GM18870 (cell line): ENCODE data around the gene TRAPPC2L.

Experiments used
- ATAC-seq: cut with Tn5 transposase; IDR thresholded peaks from one replicate; pipeline ENCODE4 v1.9.1; 2021; ENCODE audit warnings: moderate library complexity; ENCODE audit not compliant: unreplicated experiment

The TRAPPC2L gene

DNA sequence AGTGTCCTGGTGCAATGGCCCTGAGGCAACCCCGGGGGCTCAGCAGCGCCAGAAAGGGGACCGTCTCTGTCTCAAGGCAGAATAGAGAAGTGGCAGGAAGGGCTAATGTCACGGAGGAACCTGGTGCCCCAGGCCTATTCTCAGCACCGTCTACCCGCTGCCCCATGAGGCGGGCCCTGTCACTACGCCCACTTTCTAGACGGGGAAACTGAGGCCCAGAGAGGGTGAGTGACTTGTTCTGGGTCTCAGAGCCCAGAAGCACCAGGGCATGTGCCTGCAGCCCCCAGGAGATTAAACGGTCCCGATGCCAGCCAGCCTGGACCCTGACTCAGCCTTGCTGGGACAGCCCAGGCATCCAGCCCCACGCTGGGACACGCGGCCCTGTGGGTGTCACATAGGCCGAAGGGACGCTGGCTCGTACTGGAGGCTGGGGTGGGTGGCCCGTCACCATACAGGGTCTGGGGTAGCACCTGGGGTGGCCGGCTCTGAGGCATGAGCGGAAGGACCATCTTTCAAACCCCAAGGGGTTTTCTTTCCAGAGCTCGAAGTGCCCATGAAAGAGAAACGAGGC is 49.7 kb downstream of the TRAPPC2L start:
- ATAC-seq = no peak

DNA sequence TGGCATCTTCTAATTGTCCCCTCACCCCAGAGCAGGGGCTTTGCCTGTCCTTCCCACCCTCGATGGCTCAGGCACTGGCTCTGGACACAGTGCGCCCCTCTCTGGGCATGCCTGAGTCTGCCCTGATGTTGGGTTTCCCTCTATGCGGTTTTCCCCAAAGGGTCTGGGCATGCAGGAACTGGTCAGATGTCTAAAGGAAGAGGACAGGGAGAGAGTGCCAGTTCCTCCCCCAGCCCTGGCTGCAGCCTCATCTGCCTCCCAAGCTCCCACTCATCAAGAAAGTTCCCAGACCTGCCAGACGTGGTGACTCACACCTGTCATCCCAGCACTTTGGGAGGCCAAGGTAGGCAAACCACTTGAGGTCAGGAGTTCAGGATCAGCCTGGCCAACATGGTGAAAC is 50.8 kb downstream of the TRAPPC2L start:
- no peak for ATAC-seq

DNA sequence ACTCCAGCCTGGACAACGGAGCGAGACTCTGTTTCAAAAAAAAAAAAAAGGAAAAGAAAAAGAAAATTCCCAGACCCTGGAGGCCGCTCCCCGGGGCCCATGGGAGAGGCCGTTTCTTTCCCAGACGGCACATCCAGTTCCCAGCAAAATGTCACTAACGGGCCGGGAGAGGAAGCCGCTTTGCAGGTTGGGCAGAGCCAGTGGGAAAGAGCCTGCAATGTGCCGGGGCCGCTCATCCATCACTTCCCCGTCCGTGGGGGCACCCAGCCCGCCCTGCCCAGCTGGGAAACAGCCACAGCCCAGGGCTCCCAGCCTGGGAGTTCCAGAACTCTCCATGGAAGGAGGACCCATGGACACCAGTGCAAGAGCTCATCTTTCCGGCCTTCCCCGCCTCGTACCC is 51.4 kb downstream of the TRAPPC2L start:
- ATAC-seq = no peak

DNA sequence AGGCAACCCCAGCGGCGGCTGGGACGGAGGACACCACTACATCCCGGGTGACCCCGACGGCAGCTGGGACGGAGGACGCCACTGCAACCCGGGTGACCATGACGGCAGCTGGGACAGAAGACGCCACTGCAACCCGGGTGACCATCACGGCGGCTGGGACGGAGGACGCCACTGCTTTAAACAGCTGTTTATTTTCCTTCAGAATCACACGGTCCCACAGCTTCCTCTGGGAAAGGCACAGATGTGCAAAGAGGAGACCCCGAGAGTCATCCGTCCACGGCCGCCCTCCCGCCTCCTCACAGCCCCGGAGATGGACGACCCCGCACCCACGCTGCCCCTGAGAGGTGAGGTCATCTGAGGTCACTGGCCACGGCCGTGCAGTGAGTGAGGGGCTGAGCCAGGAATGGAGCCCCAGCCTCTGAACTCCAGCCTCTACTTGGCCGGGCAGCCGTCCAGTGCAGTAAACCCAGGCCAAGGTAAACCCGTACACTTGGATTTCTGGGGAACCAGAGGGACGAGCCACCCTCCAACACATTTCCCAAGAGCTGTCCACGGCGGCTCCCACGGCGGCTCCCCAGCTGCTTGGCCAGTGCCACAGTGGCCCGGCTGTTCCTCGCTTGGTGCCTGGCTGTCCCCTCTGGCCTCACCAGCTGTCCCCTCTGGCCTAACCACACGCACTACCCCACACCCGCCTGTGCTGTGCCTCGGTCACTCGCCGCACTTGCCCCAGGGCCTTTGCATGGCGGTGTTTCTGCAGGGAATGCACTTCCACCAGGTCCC is 52.7 kb downstream of the TRAPPC2L start:
- ATAC-seq = no peak

DNA sequence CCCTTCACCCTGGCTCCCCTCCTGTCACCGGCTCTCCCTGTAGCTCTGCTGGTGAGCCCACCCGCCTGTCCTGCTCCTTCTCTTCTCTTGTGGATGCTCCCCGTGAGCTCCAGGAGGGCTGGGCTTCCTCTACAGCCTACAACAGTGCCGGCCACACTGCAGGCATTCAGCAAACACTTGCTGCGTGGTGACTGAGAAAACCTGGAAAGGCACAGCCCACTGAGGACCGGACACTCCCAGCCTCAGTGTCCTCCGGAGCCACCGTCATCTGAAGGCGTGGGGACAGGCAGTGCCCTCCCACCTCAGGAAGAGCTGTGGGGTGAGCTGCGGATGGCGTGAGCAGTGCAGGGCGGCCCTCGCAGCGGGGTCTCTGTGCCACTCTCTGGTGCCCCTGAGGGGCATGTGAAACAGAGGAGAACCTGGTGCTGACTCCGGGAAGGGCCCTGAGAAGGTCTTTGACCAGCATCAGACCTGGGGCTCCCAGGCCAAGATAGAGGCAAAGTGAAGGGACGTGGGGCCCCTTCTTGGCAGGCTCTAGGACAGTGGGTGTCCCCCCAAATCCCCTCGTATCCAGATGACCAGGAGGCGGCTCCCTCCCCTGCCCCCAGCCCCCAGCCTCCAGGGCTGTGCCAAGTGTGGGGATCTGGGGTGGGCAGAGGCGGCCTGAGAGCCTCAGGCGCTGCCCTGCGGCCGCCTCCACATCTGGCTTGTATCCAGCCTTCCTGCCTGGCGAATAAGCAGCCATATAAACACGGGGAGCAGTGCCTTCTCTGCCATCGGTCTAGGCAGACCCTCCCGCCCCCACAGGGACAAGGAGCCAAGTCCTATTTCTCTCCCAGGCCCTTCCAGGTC is 53.6 kb downstream of the TRAPPC2L start:
- no peak for ATAC-seq

DNA sequence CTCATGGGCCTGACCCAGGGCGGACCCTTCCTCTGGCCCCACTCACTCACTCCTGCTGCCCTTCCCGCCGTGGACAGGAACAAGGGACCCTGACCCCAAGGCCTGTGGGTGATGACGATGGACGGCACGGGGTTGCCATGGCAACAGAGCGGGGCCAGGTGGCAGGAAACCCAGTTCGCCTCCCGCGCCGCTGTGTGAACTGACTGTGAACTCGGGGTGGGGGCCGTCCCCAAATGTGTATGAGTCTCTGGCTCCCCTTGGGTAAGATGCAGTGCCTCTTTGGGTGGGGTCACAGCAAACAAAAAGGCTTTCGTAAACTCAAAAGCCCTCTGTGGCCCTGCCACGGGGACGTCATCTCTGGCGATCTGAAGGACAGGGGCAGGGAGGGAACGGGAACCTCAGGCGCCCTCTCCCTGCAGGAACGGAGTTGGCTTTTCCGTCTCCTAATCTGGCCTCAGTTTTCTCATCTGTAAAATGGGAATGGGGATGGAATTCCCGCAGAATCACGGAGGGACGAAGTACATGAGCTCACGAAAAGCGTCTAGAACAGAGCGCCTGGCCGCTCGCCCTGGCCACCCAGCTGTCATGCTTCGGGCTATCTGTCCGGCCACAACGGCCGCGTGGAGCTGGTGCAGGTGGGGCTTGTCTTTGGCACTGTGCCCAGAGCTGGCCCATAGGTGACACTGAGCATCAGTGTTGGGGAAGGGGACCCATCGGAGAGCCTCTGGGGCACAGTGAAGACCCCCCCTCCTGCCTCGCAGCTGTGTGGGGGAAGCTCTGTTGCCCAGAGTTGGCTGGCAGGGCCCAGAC is 54.4 kb downstream of the TRAPPC2L start:
- ATAC-seq = no peak

DNA sequence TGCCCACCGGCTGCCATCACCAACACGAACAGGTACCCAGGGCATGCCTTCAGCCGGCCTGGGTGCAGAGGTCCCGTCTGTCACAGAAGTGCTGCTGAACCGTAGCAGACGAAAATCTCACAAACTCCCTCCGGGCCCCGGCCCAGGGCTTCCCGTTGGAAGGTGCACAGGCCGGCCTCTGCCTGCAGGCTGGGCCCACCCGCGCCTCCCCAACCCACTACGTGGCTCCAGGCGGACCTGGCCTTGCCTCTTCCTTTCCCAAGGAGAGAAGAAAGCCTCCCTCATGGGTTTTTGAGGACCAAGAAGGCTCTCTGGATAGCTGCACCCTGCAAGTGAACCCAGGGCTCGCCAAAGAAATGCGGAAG is 55.0 kb downstream of the TRAPPC2L start:
- ATAC-seq = no peak
